Endothelial cell of umbilical vein (primary cell): ENCODE results near the gene CMTR1.

Experiments used
- CTCF ChIP-seq, 2 donors: IDR thresholded peaks; 1 replicate in 1 of 2; 2 replicates in 1 of 2; pipeline ENCODE4 v1.5.1; 2011; ENCODE audit warnings: low read length in 2 of 2, mild to moderate bottlenecking in 2 of 2, moderate library complexity in 2 of 2, control low read depth in 1 of 2, inconsistent platforms in 1 of 2, low read depth in 1 of 2; ENCODE audit not compliant: insufficient read depth in 1 of 2; ENCODE audit errors: extremely low read depth in 1 of 2
- EZH2 ChIP-seq: IDR thresholded peaks from 2 replicates; pipeline ENCODE4 v1.6.1; 2012; ENCODE audit warnings: borderline replicate concordance, low read depth, mild to moderate bottlenecking, moderate library complexity, low read length, inconsistent platforms; ENCODE audit not compliant: severe bottlenecking
- FOS ChIP-seq: IDR thresholded peaks from 2 replicates; pipeline ENCODE4 v1.6.1; 2011; ENCODE audit warnings: mild to moderate bottlenecking, low read length, moderate library complexity, borderline replicate concordance; ENCODE audit not compliant: insufficient read depth
- GATA2 ChIP-seq: IDR thresholded peaks from 2 replicates; pipeline ENCODE4 v1.7.0; 2011; ENCODE audit warnings: low read depth, mild to moderate bottlenecking, moderate library complexity, mixed read lengths, low read length; ENCODE audit not compliant: insufficient read length, insufficient read depth
- MYC ChIP-seq: IDR thresholded peaks from one replicate; pipeline ENCODE4 v1.6.1; 2011; ENCODE audit warnings: mild to moderate bottlenecking, low read depth, low read length
- POLR2A ChIP-seq: IDR thresholded peaks from 2 replicates; pipeline ENCODE4 v1.6.1; 2012; ENCODE audit warnings: low read depth, mild to moderate bottlenecking, control low read depth, low read length
- POLR2AphosphoS5 ChIP-seq: IDR thresholded peaks from 2 replicates; pipeline ENCODE4 v1.6.1; 2012; ENCODE audit warnings: low read depth, mild to moderate bottlenecking, control low read depth, low read length, moderate library complexity; ENCODE audit not compliant: insufficient read depth
- TF ChIP-seq, protein P1 (sequence below): IDR thresholded peaks from 2 replicates; pipeline ENCODE4 v1.6.1; 2011; ENCODE audit not compliant: insufficient read depth, insufficient read length

GRCh38 chr6:37492236-37492972 lies 59.4 kb downstream of the CMTR1 start:
- TF ChIP-seq POLR2AphosphoS5 (no peak), CTCF (IDR thresholded peaks at IDR 0.05; ENCODE audit: extremely low read depth in 1 of 2, insufficient read depth in 1 of 2, low read depth in 1 of 2, low read length in 2 of 2) (no peak), MYC (no peak), POLR2A (no peak), EZH2 (no peak), FOS (no peak), GATA2 (no peak)
- TF ChIP-seq, protein P1, sequence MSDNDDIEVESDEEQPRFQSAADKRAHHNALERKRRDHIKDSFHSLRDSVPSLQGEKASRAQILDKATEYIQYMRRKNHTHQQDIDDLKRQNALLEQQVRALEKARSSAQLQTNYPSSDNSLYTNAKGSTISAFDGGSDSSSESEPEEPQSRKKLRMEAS: no peak
